ENCODE data around the gene NTN1.

DNA sequence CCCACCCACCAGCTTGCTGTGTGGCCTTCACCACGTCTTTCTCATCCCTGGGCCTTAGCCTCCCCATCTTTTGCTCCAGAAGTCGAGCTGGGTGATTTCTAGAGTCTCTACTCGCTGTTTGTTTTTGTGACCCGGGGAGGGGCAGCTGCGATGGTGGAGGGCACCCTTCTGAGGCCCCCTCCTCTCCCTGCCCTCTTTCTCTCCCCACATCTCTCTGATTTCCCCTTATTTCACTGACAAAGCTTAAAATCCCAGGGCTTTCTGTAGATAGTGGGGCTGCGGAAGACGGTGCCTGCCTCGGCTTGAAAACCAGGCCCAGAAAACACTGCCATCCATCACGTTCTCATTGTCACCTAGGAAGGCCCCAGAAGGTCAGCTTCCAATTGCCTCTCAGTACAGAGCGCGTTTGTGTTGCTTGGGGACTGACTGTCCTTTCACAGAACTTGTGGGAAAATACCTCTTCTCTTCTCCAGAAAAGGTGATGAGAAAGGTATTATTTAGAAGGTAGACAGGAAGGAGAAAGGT is 95.1 kb downstream of the NTN1 start:
- TF ChIP-seq, protein P1, sequence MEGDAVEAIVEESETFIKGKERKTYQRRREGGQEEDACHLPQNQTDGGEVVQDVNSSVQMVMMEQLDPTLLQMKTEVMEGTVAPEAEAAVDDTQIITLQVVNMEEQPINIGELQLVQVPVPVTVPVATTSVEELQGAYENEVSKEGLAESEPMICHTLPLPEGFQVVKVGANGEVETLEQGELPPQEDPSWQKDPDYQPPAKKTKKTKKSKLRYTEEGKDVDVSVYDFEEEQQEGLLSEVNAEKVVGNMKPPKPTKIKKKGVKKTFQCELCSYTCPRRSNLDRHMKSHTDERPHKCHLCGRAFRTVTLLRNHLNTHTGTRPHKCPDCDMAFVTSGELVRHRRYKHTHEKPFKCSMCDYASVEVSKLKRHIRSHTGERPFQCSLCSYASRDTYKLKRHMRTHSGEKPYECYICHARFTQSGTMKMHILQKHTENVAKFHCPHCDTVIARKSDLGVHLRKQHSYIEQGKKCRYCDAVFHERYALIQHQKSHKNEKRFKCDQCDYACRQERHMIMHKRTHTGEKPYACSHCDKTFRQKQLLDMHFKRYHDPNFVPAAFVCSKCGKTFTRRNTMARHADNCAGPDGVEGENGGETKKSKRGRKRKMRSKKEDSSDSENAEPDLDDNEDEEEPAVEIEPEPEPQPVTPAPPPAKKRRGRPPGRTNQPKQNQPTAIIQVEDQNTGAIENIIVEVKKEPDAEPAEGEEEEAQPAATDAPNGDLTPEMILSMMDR (IDR thresholded peaks at IDR 0.05), result no peak
- no peak for TF ChIP-seq POLR2A (IDR thresholded peaks at IDR 0.05)
- no peak for TF ChIP-seq POLR2AphosphoS5 (IDR thresholded peaks at IDR 0.05)

All from gastroesophageal sphincter (tissue), 3 donors.